GM18870 (cell line): Measurements from ENCODE around the gene YTHDC1.
"Not testable (repeated sequence)": the region's sequence is repeated elsewhere in the genome, so short reads cannot be mapped to it uniquely, and the experiment has no call there.

Experiments
- ATAC-seq: cut with Tn5 transposase; IDR thresholded peaks from one replicate; pipeline ENCODE4 v1.9.1; 2021; ENCODE audit warnings: moderate library complexity; ENCODE audit not compliant: unreplicated experiment

The YTHDC1 gene

GRCh38 chr4:68349649-68350360 lies at the start of gene YTHDC1:
Gene YTHDC1, minus strand, starts transcription at chr4:68350090. Its CDS starts 337 bp downstream, at chr4:68349753.
- ATAC-seq, result peak; percentile 89

- no peak for ATAC-seq
These were observed 49.4 kb upstream of the YTHDC1 start for GRCh38 chr4:68399306-68399705.

- ATAC-seq, result no peak
These were observed 46.9 kb upstream of the YTHDC1 start for GRCh38 chr4:68396756-68397155.

- ATAC-seq, result no peak
These were observed 41.5 kb upstream of the YTHDC1 start for GRCh38 chr4:68391436-68391835.

- ATAC-seq, result no peak
These were observed 40.5 kb upstream of the YTHDC1 start for GRCh38 chr4:68390205-68390935.

GRCh38 chr4:68389386-68389913 lies 39.6 kb upstream of the YTHDC1 start:
- ATAC-seq, result not testable (repeated sequence)

GRCh38 chr4:68388347-68388865 lies 38.5 kb upstream of the YTHDC1 start:
- no peak for ATAC-seq

- ATAC-seq, result no peak
These were observed 35.4 kb upstream of the YTHDC1 start for GRCh38 chr4:68385267-68385666.

GRCh38 chr4:68383115-68383514 lies 33.2 kb upstream of the YTHDC1 start:
- no peak for ATAC-seq

- no peak for ATAC-seq
These were observed 28.3 kb upstream of the YTHDC1 start for GRCh38 chr4:68378226-68378625.

- ATAC-seq, result peak; percentile 85
These were observed 26.0 kb upstream of the YTHDC1 start for GRCh38 chr4:68375667-68376559.

GRCh38 chr4:68373513-68373912 lies 23.6 kb upstream of the YTHDC1 start:
- ATAC-seq, result peak; percentile 65

- no peak for ATAC-seq
These were observed 22.7 kb upstream of the YTHDC1 start for GRCh38 chr4:68372588-68372987.

GRCh38 chr4:68369142-68369805 lies 19.4 kb upstream of the YTHDC1 start:
- no peak for ATAC-seq

- no peak for ATAC-seq
These were observed 18.8 kb upstream of the YTHDC1 start for GRCh38 chr4:68368691-68369131.

- no peak for ATAC-seq
These were observed 17.9 kb upstream of the YTHDC1 start for GRCh38 chr4:68367835-68368234.

GRCh38 chr4:68366600-68366999 lies 16.7 kb upstream of the YTHDC1 start:
- no peak for ATAC-seq

- ATAC-seq, result no peak
These were observed 15.2 kb upstream of the YTHDC1 start for GRCh38 chr4:68365068-68365467.

GRCh38 chr4:68361146-68361589 lies 11.3 kb upstream of the YTHDC1 start:
- no peak for ATAC-seq
